Stimulated activated CD8-positive, alpha-beta memory T cell treated with anti-CD3 and anti-CD28 coated beads, Interleukin-15, amount 100 ng/mL, for 1 hour (primary cell): ENCODE measurements around the gene ADAMTS7.
"Not testable (repeated sequence)": the region's sequence is repeated elsewhere in the genome, so short reads cannot be mapped to it uniquely, and the experiment has no call there.

Experiments used
- DNase-seq: peaks from one replicate; pipeline ENCODE4 v3.0.0-alpha.2; 2020; ENCODE audit warnings: low read depth

ADAMTS7 gene

DNA sequence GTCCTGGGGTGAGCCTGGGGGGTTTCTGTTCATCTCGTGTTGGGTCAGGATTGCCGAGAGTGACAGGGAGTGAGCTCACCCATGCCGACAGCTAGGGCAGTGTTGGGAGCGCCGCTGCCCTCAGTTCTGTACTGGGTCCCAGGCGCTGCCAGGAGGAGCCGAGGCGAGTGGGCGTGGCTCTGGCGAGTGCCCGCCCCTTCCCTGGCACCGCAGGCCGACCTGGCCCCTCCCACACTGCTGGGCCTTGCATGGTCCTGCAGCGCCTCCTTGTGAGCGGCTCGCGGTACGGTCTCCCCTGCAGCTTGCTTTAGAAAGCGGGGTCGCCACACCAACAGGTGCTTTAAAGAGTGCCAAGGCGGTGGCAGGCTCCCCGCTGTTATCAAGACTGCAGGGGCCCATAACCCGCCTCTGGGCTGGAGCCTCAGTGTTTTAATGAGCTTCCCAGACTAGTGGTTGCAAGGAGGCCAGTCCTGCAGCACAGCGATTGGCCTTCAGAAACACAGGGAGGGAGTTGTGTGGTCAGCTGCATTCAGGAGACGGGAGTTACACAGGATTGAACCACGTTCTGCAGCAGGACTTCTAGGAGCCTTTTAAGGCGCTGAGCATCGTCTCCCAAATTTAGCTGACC is 60.2 kb downstream of the ADAMTS7 start:
- DNase-seq, result peak; percentile 79

- no peak for DNase-seq
Measured at GRCh38 chr15:78750566-78750965, 60.7 kb downstream of the ADAMTS7 start.

DNA sequence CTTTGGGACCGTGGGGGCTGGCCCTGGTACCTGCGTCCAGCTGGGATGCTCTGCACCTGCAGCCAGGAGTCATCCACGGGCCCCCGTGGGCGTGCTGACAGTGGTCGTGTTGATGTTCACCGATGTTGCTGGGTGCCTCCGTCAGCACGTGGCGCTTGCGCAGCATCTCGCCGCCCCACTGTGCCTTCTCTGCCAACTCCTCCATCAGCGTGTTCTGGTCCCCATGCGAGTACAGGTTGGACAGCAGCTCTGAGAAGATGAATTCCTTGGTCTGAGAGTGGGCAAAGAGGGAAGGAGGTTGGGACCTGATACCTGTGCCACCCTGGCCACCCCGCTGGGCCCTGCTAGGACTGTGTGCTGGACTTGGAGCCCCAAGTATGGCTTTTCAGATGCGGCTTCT is 61.4 kb downstream of the ADAMTS7 start:
- no peak for DNase-seq

DNA sequence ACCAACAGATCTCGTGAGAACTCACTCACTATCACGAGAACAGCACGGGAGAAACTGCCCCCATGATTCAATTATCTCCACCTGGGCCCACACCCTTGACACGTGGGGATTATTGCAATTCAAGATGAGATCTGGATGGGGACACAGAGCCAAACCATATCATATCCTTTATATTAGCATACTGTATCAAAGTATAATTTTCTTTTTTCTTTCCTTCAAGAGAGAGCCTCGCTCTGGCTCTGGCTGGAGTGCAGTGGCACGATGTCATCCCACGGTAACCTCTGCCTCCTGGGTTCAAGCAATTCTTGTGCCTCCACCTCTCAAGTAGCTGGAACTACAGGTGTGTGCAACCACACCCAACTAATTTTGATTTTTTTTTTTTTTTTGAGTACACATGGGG is 63.4 kb downstream of the ADAMTS7 start:
- DNase-seq, result not testable (repeated sequence)

DNA sequence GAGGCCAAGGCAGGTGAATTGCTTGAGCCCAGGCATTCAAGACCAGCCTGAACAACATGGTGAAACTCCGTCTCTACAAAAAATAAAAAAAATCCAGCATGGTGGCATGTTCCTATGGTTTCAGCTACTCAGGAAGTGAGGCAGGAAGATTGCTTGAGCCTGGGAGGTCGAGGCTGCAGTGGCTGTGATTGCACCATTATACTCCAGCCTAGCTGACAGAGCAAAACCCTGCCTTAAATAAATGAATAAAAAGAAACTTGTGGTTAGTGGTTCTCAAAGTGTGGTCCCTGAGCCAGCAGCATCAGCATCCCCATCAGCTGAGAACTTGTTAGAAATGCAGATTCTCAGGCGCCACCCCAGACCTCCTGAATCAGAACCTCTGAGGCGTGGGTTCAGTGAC is 69.6 kb downstream of the ADAMTS7 start:
- not testable (repeated sequence) for DNase-seq

GRCh38 chr15:78740904-78741274 is 70.4 kb downstream of the ADAMTS7 start:
- no peak for DNase-seq

GRCh38 chr15:78739996-78740903 is 71.0 kb downstream of the ADAMTS7 start:
- no peak for DNase-seq

DNA sequence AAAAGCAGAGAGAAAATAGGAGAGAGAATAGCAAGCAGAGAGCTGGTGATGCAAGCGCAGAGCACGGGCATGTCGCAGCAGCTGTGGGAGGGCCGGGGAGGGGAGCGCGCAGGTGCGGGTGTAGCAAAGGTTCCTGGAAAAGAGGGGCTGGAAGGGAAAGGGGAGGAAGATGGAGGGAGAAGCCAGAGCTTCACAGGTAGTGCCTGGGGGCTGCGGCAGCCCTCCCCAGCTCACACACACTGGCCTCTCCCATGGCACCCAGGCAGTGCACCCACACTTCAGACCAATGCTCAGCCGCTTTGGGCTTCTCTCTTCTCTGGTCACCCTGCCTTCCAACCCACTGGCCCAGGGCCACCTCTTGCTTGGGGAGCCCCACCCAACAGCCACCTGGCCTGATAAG is 72.1 kb downstream of the ADAMTS7 start:
- no peak for DNase-seq

- not testable (repeated sequence) for DNase-seq
Measured at GRCh38 chr15:78737931-78738558, 73.2 kb downstream of the ADAMTS7 start.

DNA sequence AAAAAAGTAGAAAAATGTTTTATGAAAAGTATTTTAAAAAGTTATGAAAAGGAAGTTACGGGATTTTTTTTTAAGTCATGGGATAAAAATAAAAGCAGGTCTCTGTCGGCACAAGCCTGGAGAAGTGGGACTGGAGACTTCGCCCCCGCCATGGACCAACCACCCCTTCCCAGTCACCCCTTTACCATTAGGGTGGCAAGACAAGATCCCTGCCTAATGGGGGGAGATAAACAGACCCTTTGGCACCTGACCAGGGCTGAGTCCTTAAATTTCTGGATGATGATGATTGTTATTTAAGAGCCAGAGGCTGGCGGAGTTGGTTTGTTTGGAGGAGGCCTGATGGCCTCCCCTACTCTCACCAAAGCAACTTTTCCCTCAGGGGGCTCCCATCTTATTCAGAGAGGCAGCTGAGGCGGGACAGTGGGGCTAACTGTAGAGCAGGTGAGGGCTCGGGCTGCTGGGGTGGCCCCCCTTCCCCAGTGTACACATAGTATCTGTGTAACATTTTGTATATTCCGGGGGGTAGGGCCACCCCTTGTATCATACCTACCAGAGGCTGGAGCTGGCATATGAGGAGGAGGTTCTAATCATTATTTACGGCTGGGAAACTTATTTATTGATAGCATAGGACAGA is 74.0 kb downstream of the ADAMTS7 start:
- DNase-seq, result no peak

- DNase-seq, result not testable (repeated sequence)
Measured at GRCh38 chr15:78736286-78736685, 75.0 kb downstream of the ADAMTS7 start.

DNA sequence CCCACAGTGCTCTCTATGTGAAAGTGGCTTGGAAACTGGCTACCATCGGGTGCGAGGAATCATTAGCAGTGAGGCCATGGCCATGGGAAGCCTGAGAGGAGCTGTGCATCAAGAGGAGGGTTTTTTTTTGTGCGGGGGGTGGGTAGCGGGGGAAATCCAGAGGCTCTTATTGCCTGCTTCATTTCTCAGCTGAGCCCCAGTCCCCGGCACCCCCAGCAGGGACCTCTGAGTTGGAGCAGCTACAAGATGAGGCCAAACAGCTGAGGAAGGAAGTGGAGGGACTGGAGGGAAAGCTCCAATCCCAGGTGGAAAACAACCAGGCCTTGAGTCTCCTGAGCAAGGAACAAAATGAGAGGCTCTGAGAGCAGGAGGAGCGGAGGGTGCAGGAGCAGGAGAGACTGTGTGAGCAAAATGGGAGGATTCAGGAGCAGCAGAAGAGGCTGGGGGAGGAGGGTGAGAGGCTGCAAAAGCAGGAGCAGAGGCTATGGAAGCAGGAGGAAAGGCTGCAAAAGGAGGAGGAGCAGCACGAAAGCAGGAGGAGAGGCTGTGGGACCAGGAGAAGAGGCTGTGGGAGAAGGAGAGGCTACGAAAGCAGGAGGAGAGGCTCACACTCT is 76.7 kb downstream of the ADAMTS7 start:
- no peak for DNase-seq

DNA sequence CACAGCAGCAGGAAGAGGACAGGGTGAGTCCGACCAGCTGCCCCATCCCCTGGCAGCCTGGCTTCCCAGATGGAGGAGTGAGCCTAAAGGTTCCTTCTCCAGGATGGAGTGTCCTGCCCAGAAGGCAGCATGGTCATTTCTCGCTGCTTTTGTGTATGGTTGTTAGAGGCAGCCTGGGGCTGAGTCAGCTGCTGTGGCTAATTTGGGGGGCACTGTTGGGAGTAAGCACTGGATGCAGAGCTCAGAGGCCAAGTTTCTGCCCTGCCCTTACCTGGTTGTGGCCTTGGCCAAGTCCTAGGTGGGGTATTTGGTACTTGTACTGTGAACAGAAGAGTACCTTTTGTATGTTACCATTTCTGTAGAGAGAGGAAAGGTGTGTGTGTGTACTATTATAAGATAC is 78.6 kb downstream of the ADAMTS7 start:
- DNase-seq, result no peak

GRCh38 chr15:78730955-78731354 is 80.3 kb downstream of the ADAMTS7 start:
- DNase-seq, result no peak

- not testable (repeated sequence) for DNase-seq
Measured at GRCh38 chr15:78728427-78728826, 82.8 kb downstream of the ADAMTS7 start.

DNA sequence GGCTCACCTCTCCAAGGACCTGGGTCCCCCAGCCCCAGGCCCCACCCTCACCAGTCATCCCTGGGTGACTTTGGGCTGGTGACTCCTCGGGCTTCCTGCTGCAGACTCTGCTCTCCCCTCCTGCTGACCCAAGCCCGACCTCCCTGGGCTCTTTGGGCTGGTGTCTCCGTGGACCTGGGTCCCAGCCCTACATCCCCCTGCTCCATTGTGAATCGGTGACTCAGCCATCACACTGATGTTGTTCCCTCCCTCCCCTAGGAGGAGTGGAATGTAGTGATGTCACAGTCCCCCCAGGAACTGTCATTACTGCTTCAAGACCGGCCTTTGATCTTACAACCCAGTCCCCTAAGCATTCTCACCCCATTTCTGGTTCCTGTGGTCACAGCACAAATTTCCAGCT is 83.7 kb downstream of the ADAMTS7 start:
- DNase-seq, result no peak

DNA sequence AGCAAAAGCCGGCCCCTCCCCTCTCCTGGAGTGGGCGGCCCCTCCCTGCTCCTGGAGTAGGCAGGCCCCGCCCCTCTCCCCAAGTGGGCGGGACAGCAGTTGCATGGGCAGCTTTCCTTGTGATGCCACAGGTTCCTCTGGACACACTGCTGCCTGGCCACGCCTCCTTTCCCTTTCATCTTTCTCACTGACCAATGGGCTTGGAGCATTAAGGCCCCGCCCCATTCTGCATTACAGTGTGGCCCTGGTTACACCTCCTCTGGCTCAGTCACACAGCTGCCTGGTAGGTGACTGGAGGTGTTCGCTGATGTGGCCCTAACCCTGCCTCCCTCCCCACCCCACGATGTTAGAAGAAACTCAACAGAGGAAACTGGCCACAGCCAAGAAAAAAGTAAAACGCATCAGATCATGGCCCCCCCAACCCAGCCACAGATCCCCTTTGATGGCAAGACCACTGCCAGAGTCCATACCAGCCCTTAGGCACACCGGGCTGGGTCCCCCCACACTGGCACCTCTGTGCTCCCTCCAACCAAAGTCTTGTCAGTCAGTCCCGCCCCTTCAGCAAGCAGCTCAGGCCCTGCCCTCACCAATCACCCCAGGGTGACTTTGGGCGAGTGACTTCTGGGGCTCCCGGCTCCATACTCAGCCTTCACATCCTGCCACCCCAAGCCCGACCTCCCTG is 84.3 kb downstream of the ADAMTS7 start:
- no peak for DNase-seq

GRCh38 chr15:78719819-78720450 is 91.3 kb downstream of the ADAMTS7 start:
- not testable (repeated sequence) for DNase-seq

- no peak for DNase-seq
Measured at GRCh38 chr15:78718837-78719236, 92.4 kb downstream of the ADAMTS7 start.

DNA sequence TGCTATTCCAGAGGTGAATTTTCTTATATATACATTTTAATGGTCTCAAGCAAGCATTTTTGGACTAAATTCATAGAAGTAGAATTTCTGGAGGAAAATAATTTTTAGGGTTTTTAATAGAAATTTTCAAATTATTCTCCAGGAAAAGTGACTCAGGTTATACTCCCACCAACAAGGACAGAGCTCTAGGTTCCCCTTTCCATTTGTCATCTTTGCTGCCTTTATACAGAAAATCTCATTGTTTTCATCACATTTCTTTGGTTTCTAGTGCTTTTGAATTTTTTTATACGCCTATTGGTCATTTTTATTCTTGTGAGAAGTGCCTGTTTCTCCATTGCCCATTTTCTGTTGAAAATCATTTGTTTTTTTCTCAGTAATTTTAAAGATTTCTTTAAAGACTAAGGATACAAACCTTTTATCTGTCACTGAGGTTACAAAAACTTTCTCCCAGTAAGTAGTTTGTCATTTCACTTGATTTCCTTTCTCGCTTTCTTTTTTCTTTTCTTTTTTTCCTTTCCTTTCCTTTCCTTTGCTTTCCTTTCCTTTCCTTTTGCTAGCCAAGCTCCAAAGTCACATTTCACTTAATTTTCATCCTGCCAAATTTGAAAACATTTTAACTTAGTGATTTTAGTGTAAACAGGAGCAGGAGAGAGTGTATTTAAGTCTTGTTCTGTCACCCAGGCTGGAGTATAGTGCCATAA is 93.2 kb downstream of the ADAMTS7 start:
- DNase-seq, result no peak
